ENCODE results near the gene FUT9. TPM values are rescaled to one million over a fixed set of nuclear protein-coding genes. Genes with fewer than 3 reads are reported as not detected.

The FUT9 gene
- total and polyA plus RNA-seq, 2 experiments from 2014 or later: 2.1 to 6.8 TPM

GRCh38 chr6:96017070-96017359 lies 1.2 kb downstream of the FUT9 start (continued):
- TF ChIP-seq CREB1 (CRISPR knock-in tag; IDR thresholded peaks at IDR 0.05; ENCODE audit: low read depth): no peak
- TF ChIP-seq CTCF (conservative IDR thresholded peaks at IDR 0.05; ENCODE audit: low read depth in 2 of 2): no peak
- TF ChIP-seq NANOG (IDR thresholded peaks at IDR 0.05; ENCODE audit: borderline replicate concordance): no peak
- TF ChIP-seq ZNF114 (CRISPR knock-in tag; IDR thresholded peaks at IDR 0.05): no peak
- no peak for TF ChIP-seq ETS1 (IDR thresholded peaks at IDR 0.05)
- TF ChIP-seq EZH2phosphoT487 (IDR thresholded peaks at IDR 0.05; ENCODE audit: unreplicated experiment): no peak
- TF ChIP-seq STAT1 (IDR thresholded peaks at IDR 0.05; ENCODE audit: unreplicated experiment): no peak
- TF ChIP-seq JUNB (IDR thresholded peaks at IDR 0.05; ENCODE audit: unreplicated experiment): no peak
- TF ChIP-seq POLR2AphosphoS5 (IDR thresholded peaks at IDR 0.05; ENCODE audit: low read depth): no peak

- ATAC-seq (no peak), DNase-seq (ENCODE audit: low spot score) (no peak)
- Histone ChIP-seq H3K27me3 (ENCODE audit: insufficient read depth) (peaks cover 7% of the 10 kb centered on the region), H2AFZ (no peak overlapping the region), H3K79me2 (replicated peaks; ENCODE audit: insufficient read depth) (peaks cover 5% of the 10 kb centered on the region), H3F3A (replicated peaks; ENCODE audit: low read depth) (no peaks in the 10 kb centered on the region), H3K36me3 (ENCODE audit: insufficient read depth) (no peaks in the 10 kb centered on the region), H3K4me3 (no peak overlapping the region), H3K4me1 (ENCODE audit: insufficient read depth) (peaks cover 3% of the 10 kb centered on the region; the same call in 1 of the 2 replicates), H3K4me2 (no peak overlapping the region), H4K20me1 (replicated peaks; ENCODE audit: insufficient read depth) (no peaks in the 10 kb centered on the region), H3K9me2 (ENCODE audit: insufficient read depth) (no peaks in the 10 kb centered on the region), H3K27ac (ENCODE audit: low read depth) (no peak overlapping the region)
- H3K4me1 Mint-ChIP-seq: peaks cover 10% of the 10 kb centered on the region
- H3K4me3 Mint-ChIP-seq: no peak overlapping the region
- H3K27me3 Mint-ChIP-seq (ENCODE audit: insufficient read depth, low read depth, poor library complexity): no peaks in the 10 kb centered on the region
- no peaks in the 10 kb centered on the region for H3K9me3 Mint-ChIP-seq
- H3K36me3 Mint-ChIP-seq (ENCODE audit: low read depth): no peaks in the 10 kb centered on the region
- no peak overlapping the region for H3K27ac Mint-ChIP-seq
- TF ChIP-seq ZNF114 (CRISPR knock-in tag; IDR thresholded peaks at IDR 0.05): no peak
- TF ChIP-seq ZNF331 (CRISPR knock-in tag; IDR thresholded peaks at IDR 0.05; ENCODE audit: low read depth): no peak
- TF ChIP-seq ETS1 (IDR thresholded peaks at IDR 0.05): no peak
- no peak for TF ChIP-seq JUNB (IDR thresholded peaks at IDR 0.05; ENCODE audit: unreplicated experiment)
- no peak for TF ChIP-seq EZH2phosphoT487 (IDR thresholded peaks at IDR 0.05; ENCODE audit: unreplicated experiment)
- TF ChIP-seq CREB1 (CRISPR knock-in tag; IDR thresholded peaks at IDR 0.05; ENCODE audit: low read depth): no peak
- no peak for TF ChIP-seq ZNF462 (CRISPR knock-in tag; IDR thresholded peaks at IDR 0.05)
- TF ChIP-seq REST (IDR thresholded peaks at IDR 0.05; ENCODE audit: unreplicated experiment): no peak
- TF ChIP-seq NANOG (IDR thresholded peaks at IDR 0.05; ENCODE audit: borderline replicate concordance): no peak
Observed at GRCh38 chr6:96022225-96022624, 6.5 kb downstream of the FUT9 start.

Data from GM23338 (cell line).